ENCODE data around the gene KCNK2. TPM values are rescaled to one million over a fixed set of nuclear protein-coding genes. Genes with fewer than 3 reads are reported as not detected.

Gene KCNK2
- polyA plus RNA-seq, 1 of the 3 experiments (the other 2 are of a cell fraction): 12.2 TPM

- no peak overlapping the region for H3K4me3 ChIP-seq (ENCODE audit: low read depth in 2 of 2, low read length in 1 of 2)
- H4K20me1 ChIP-seq (ENCODE audit: insufficient read depth): no peaks in the 10 kb centered on the region
- H3K36me3 ChIP-seq (replicated peaks in 1 of 2; ENCODE audit: control insufficient read depth in 1 of 2, insufficient read depth in 2 of 2, low read length in 1 of 2): no peaks in the 10 kb centered on the region
- peaks cover 12% of the 10 kb centered on the region for H3F3A ChIP-seq (replicated peaks; ENCODE audit: insufficient read depth)
- WGBS (ENCODE audit: low lambda C conversion rate): 23% methylated on average over 5 of the region's 5 CpGs
- H2AFZ ChIP-seq (ENCODE audit: low read depth): no peak overlapping the region
- ChIA-PET CTCF (no interaction called here), POLR2A (no interaction called here)
- H3K9me3 ChIP-seq: peaks cover 12% of the 10 kb centered on the region; the same call in 1 of the 2 replicates
- no peaks in the 10 kb centered on the region for H3K27me3 ChIP-seq (ENCODE audit: insufficient read depth)
- H3K4me1 ChIP-seq (ENCODE audit: control insufficient read depth in 1 of 2, insufficient read depth in 2 of 2, low read depth in 1 of 2, low read length in 1 of 2): no peaks in the 10 kb centered on the region; a peak in 1 of 4 replicates
- no peak overlapping the region for H3K4me2 ChIP-seq
- H3K9me2 ChIP-seq: no peaks in the 10 kb centered on the region
- TF ChIP-seq ELF1 (IDR thresholded peaks at IDR 0.05): no peak
- TF ChIP-seq, protein P1, sequence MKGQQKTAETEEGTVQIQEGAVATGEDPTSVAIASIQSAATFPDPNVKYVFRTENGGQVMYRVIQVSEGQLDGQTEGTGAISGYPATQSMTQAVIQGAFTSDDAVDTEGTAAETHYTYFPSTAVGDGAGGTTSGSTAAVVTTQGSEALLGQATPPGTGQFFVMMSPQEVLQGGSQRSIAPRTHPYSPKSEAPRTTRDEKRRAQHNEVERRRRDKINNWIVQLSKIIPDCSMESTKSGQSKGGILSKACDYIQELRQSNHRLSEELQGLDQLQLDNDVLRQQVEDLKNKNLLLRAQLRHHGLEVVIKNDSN (IDR thresholded peaks at IDR 0.05; ENCODE audit: borderline replicate concordance, low read depth): no peak
- no peak for TF ChIP-seq CTCF (IDR thresholded peaks at IDR 0.05)
- no peak for TF ChIP-seq EZH2phosphoT487 (IDR thresholded peaks at IDR 0.05; ENCODE audit: borderline replicate concordance, low read depth)
- no peak for TF ChIP-seq MAX (IDR thresholded peaks at IDR 0.05; ENCODE audit: low read depth)
- no peak for TF ChIP-seq NFIC (IDR thresholded peaks at IDR 0.05; ENCODE audit: borderline replicate concordance)
- no peak for TF ChIP-seq CHD2 (IDR thresholded peaks at IDR 0.05; ENCODE audit: low read length, partially characterized antibody)
- no peak for TF ChIP-seq RFX5 (IDR thresholded peaks at IDR 0.05; ENCODE audit: low read length)
- no peak for TF ChIP-seq NRF1 (IDR thresholded peaks at IDR 0.05; ENCODE audit: low read depth, low read length)
- TF ChIP-seq, protein P2, sequence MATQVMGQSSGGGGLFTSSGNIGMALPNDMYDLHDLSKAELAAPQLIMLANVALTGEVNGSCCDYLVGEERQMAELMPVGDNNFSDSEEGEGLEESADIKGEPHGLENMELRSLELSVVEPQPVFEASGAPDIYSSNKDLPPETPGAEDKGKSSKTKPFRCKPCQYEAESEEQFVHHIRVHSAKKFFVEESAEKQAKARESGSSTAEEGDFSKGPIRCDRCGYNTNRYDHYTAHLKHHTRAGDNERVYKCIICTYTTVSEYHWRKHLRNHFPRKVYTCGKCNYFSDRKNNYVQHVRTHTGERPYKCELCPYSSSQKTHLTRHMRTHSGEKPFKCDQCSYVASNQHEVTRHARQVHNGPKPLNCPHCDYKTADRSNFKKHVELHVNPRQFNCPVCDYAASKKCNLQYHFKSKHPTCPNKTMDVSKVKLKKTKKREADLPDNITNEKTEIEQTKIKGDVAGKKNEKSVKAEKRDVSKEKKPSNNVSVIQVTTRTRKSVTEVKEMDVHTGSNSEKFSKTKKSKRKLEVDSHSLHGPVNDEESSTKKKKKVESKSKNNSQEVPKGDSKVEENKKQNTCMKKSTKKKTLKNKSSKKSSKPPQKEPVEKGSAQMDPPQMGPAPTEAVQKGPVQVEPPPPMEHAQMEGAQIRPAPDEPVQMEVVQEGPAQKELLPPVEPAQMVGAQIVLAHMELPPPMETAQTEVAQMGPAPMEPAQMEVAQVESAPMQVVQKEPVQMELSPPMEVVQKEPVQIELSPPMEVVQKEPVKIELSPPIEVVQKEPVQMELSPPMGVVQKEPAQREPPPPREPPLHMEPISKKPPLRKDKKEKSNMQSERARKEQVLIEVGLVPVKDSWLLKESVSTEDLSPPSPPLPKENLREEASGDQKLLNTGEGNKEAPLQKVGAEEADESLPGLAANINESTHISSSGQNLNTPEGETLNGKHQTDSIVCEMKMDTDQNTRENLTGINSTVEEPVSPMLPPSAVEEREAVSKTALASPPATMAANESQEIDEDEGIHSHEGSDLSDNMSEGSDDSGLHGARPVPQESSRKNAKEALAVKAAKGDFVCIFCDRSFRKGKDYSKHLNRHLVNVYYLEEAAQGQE (IDR thresholded peaks at IDR 0.05; ENCODE audit: low read depth, low read length): no peak
- no peak for TF ChIP-seq TEAD4 (IDR thresholded peaks at IDR 0.05; ENCODE audit: borderline replicate concordance, insufficient read depth)
- TF ChIP-seq USF2 (IDR thresholded peaks at IDR 0.05; ENCODE audit: borderline replicate concordance, low read depth, low read length): no peak
- TF ChIP-seq FOSL2 (IDR thresholded peaks at IDR 0.05; ENCODE audit: borderline replicate concordance, low read depth): no peak
- no peak for TF ChIP-seq POLR2AphosphoS5 (IDR thresholded peaks at IDR 0.05; ENCODE audit: low read depth, low read length)
- no peak for TF ChIP-seq FOXJ3 (CRISPR knock-in tag; IDR thresholded peaks at IDR 0.05)
- TF ChIP-seq RAD21 (IDR thresholded peaks at IDR 0.05; ENCODE audit: low read length): no peak
- H3K27ac ChIP-seq (ENCODE audit: low read depth in 2 of 2, low read length in 1 of 2): no peak overlapping the region
- no peak for DNase-seq
- H3K9ac ChIP-seq: no peak overlapping the region
- no peaks in the 10 kb centered on the region for H3K79me2 ChIP-seq (ENCODE audit: insufficient read depth)
Observed at GRCh38 chr1:215109171-215109570, 26.6 kb downstream of the KCNK2 start.
